Measurements from ENCODE around the gene FGF3.

Gene FGF3

DNA sequence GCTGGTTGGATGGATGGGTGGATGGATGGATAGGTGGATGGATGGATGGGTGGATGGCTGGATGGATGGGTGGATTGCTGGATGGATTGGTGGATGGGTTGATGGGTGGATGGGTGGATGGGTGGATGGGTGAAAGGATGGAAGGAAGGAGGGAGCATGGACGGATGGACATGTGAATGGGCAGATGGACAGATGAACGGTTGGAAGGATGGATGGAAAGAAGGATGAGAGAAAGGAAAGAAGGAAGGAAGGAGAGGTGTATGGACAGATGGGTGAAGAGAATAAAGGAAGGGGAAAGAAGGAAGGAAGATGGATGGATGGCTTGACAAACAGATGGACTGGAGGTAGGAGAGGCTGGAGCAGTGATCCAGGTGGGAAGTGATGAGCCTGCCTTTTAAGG lies 5.4 kb downstream of the FGF3 start:
- H3K4me3 ChIP-seq (ENCODE audit: low read depth in 1 of 2, low read length in 2 of 2) = no peak overlapping the region
- no peaks in the 10 kb centered on the region for H3K79me2 ChIP-seq (ENCODE audit: insufficient read depth, low read length)
- no peaks in the 10 kb centered on the region for H3K27me3 ChIP-seq (ENCODE audit: insufficient read depth, low read length, poor library complexity)
- H3K4me1 ChIP-seq (ENCODE audit: insufficient read depth, low read length) = no peaks in the 10 kb centered on the region
- H3K9me3 ChIP-seq (ENCODE audit: insufficient read depth, low read length, severe bottlenecking) = no peaks in the 10 kb centered on the region
- no peak for TF ChIP-seq EZH2 (IDR thresholded peaks at IDR 0.05; ENCODE audit: borderline replicate concordance, low read depth, low read length, severe bottlenecking)
- TF ChIP-seq, protein P1, sequence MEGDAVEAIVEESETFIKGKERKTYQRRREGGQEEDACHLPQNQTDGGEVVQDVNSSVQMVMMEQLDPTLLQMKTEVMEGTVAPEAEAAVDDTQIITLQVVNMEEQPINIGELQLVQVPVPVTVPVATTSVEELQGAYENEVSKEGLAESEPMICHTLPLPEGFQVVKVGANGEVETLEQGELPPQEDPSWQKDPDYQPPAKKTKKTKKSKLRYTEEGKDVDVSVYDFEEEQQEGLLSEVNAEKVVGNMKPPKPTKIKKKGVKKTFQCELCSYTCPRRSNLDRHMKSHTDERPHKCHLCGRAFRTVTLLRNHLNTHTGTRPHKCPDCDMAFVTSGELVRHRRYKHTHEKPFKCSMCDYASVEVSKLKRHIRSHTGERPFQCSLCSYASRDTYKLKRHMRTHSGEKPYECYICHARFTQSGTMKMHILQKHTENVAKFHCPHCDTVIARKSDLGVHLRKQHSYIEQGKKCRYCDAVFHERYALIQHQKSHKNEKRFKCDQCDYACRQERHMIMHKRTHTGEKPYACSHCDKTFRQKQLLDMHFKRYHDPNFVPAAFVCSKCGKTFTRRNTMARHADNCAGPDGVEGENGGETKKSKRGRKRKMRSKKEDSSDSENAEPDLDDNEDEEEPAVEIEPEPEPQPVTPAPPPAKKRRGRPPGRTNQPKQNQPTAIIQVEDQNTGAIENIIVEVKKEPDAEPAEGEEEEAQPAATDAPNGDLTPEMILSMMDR (IDR thresholded peaks at IDR 0.05; ENCODE audit: borderline replicate concordance, extremely low read depth, low read length, poor library complexity, severe bottlenecking) = no peak
- H2AFZ ChIP-seq (ENCODE audit: low read depth, low read length) = no peak overlapping the region
- H4K20me1 ChIP-seq (ENCODE audit: insufficient read depth, low read length) = no peaks in the 10 kb centered on the region
- no peak overlapping the region for H3K4me2 ChIP-seq (ENCODE audit: insufficient read depth, low read length)
- no peak overlapping the region for H3K9ac ChIP-seq (ENCODE audit: low read depth, low read length)
- H3K27ac ChIP-seq (ENCODE audit: low read length) = no peak overlapping the region
- no peaks in the 10 kb centered on the region for H3K36me3 ChIP-seq (ENCODE audit: insufficient read depth, low read length)
- DNase-seq (no peak), ATAC-seq (ENCODE audit: insufficient read depth, low read depth) (no peak)

DNA sequence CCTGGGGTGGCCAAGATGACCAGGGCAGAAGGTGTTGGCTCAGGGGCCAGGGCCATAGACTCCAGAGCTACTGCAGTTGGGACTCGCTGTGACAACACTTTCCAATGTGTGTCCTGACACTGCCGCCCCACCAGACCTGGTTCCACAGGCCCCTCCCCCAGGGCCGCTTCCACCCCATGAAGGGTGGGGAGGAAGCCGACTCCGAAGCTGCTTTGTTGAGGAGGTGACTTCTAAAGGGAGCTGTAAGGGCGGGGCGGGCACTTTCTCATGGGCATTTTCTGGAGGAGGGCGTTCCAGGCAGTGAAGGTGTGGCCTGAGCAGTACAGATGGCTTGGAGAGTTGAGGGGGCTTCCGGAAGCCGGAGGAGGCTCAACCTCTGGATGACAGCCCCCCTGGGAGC lies 6.3 kb downstream of the FGF3 start:
- no peaks in the 10 kb centered on the region for H3K27me3 ChIP-seq (ENCODE audit: insufficient read depth, low read length, poor library complexity)

DNA sequence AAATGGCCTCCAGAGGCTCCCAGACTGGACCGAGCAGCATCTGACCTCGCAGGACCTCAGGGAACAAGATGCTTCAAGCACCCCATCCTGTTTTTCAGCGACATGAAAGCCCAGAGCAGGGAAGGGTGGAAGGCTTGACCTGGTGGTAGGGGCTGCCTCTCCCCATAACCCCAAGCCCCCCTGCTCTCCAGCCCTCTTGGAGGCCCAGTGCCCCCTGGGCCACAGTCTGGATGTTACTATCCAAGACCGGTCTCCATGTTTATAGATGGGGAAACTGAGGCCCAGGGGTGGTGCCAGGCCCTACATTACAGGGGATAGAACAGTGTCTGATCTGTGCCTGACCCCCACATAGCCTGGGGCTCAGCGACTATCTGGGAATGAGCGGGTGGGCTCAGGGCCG lies 7.0 kb downstream of the FGF3 start:
- Histone ChIP-seq H3K79me2 (ENCODE audit: insufficient read depth, low read length) (no peaks in the 10 kb centered on the region), H2AFZ (ENCODE audit: low read depth, low read length) (no peak overlapping the region), H3K36me3 (ENCODE audit: insufficient read depth, low read length) (no peaks in the 10 kb centered on the region), H3K4me3 (ENCODE audit: low read depth in 1 of 2, low read length in 2 of 2) (no peak overlapping the region), H3K9ac (ENCODE audit: low read depth, low read length) (no peak overlapping the region), H3K4me1 (ENCODE audit: insufficient read depth, low read length) (no peaks in the 10 kb centered on the region), H3K9me3 (ENCODE audit: insufficient read depth, low read length, severe bottlenecking) (no peaks in the 10 kb centered on the region), H3K27me3 (ENCODE audit: insufficient read depth, low read length, poor library complexity) (no peaks in the 10 kb centered on the region), H3K4me2 (ENCODE audit: insufficient read depth, low read length) (no peak overlapping the region), H4K20me1 (ENCODE audit: insufficient read depth, low read length) (no peaks in the 10 kb centered on the region), H3K27ac (ENCODE audit: low read length) (no peak overlapping the region)
- ATAC-seq (ENCODE audit: insufficient read depth, low read depth) (no peak), DNase-seq (no peak)
- TF ChIP-seq, protein P1 (IDR thresholded peaks at IDR 0.05; ENCODE audit: borderline replicate concordance, extremely low read depth, low read length, poor library complexity, severe bottlenecking) = no peak
- TF ChIP-seq EZH2 (IDR thresholded peaks at IDR 0.05; ENCODE audit: borderline replicate concordance, low read depth, low read length, severe bottlenecking) = no peak

More for the DNA sequence above, 6.3 kb downstream of the FGF3 start:
- H3K36me3 ChIP-seq (ENCODE audit: insufficient read depth, low read length) = no peaks in the 10 kb centered on the region
- no peak overlapping the region for H2AFZ ChIP-seq (ENCODE audit: low read depth, low read length)
- no peak overlapping the region for H3K4me3 ChIP-seq (ENCODE audit: low read depth in 1 of 2, low read length in 2 of 2)
- no peaks in the 10 kb centered on the region for H4K20me1 ChIP-seq (ENCODE audit: insufficient read depth, low read length)
- ATAC-seq (ENCODE audit: insufficient read depth, low read depth) (no peak), DNase-seq (no peak)
- no peaks in the 10 kb centered on the region for H3K9me3 ChIP-seq (ENCODE audit: insufficient read depth, low read length, severe bottlenecking)
- H3K9ac ChIP-seq (ENCODE audit: low read depth, low read length) = no peak overlapping the region
- no peak overlapping the region for H3K27ac ChIP-seq (ENCODE audit: low read length)
- TF ChIP-seq EZH2 (IDR thresholded peaks at IDR 0.05; ENCODE audit: borderline replicate concordance, low read depth, low read length, severe bottlenecking) = no peak
- TF ChIP-seq, protein P1 (IDR thresholded peaks at IDR 0.05; ENCODE audit: borderline replicate concordance, extremely low read depth, low read length, poor library complexity, severe bottlenecking) = no peak
- no peak overlapping the region for H3K4me2 ChIP-seq (ENCODE audit: insufficient read depth, low read length)
- H3K4me1 ChIP-seq (ENCODE audit: insufficient read depth, low read length) = no peaks in the 10 kb centered on the region
- no peaks in the 10 kb centered on the region for H3K79me2 ChIP-seq (ENCODE audit: insufficient read depth, low read length)

DNA sequence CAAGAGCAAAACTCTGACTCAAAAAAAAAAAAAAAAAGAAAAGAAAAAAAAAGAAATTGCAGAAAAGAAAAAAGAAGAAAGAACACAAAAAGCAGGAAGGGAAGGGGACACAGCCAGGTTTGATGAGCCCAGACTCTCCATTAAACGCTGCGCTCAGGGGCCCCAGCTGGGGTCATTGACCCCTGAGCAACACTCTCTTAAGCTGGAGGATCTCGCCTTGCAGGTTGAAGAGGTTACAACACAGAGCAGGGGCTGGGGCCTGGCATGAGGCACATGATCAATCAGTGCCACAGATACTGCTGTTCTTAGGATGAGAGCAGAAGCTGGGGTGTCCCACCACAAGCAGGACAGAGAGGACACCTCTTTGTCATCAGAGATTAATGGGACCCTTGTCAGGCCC lies 7.8 kb downstream of the FGF3 start:
- TF ChIP-seq, protein P1 (IDR thresholded peaks at IDR 0.05; ENCODE audit: borderline replicate concordance, extremely low read depth, low read length, poor library complexity, severe bottlenecking) = no peak
- TF ChIP-seq EZH2 (IDR thresholded peaks at IDR 0.05; ENCODE audit: borderline replicate concordance, low read depth, low read length, severe bottlenecking) = no peak
- no peaks in the 10 kb centered on the region for H3K79me2 ChIP-seq (ENCODE audit: insufficient read depth, low read length)
- H3K36me3 ChIP-seq (ENCODE audit: insufficient read depth, low read length) = no peaks in the 10 kb centered on the region
- no peak for DNase-seq
- no peak for ATAC-seq (ENCODE audit: insufficient read depth, low read depth)
- H3K27me3 ChIP-seq (ENCODE audit: insufficient read depth, low read length, poor library complexity) = no peaks in the 10 kb centered on the region
- H3K9me3 ChIP-seq (ENCODE audit: insufficient read depth, low read length, severe bottlenecking) = no peaks in the 10 kb centered on the region
- H3K4me1 ChIP-seq (ENCODE audit: insufficient read depth, low read length) = no peaks in the 10 kb centered on the region
- no peak overlapping the region for H2AFZ ChIP-seq (ENCODE audit: low read depth, low read length)
- H3K27ac ChIP-seq (ENCODE audit: low read length) = no peak overlapping the region
- H3K9ac ChIP-seq (ENCODE audit: low read depth, low read length) = no peak overlapping the region
- H4K20me1 ChIP-seq (ENCODE audit: insufficient read depth, low read length) = no peaks in the 10 kb centered on the region
- no peak overlapping the region for H3K4me3 ChIP-seq (ENCODE audit: low read depth in 1 of 2, low read length in 2 of 2)
- no peak overlapping the region for H3K4me2 ChIP-seq (ENCODE audit: insufficient read depth, low read length)
